HCT116 (cell line): ENCODE results near the gene ERFE. TPM values are rescaled to one million over a fixed set of nuclear protein-coding genes. Genes with fewer than 3 reads are reported as not detected.

Source experiments
- ATAC-seq: fragments of 200-7000 bp; cut with Tn5 transposase; 2 replicates; pipeline ENCODE4 v1.9.1; 2020; ENCODE audit warnings: mild to moderate bottlenecking, moderate library complexity
- BruUV-seq: library from RNA; stranded (reverse); fragments of 400-500 nt; replicated peaks from 2 replicates; lab custom pipeline; 2021; lab: Mats Ljungman, UMichigan
- CTCF ChIA-PET: fragments of 300-600 bp; sonication (Branson Sonifier 250); formaldehyde crosslinking; loops from one replicate; lab custom pipeline; 2021; ENCODE audit warnings: antibody characterized with exemption; lab: Charles Lee
- POLR2A ChIA-PET: fragments of 300-600, 350-600 bp; sonication (Branson Sonifier 250); formaldehyde crosslinking; loops from one replicate; lab custom pipeline; 2021; ENCODE audit warnings: antibody characterized with exemption; lab: Charles Lee
- RAD21 ChIA-PET, 2 experiments: fragments of 300-600 bp; sonication (Branson Sonifier 250); formaldehyde crosslinking; loops; one replicate each; lab custom pipeline; 2023; ENCODE audit warnings: low total read pairs in 2 of 2; ENCODE audit not compliant: uncharacterized antibody in 2 of 2, unreplicated experiment in 2 of 2, low non-redundant PET in 1 of 2; lab: Charles Lee
- DNase-seq: peaks from one replicate; pipeline ENCODE4 v3.0.0-alpha.2; 2010; ENCODE audit warnings: low read depth, low spot score
- H2AFZ ChIP-seq: fragments of 200-600 bp; shearing (Covaris generic), sonication (generic); 2 replicates; pipeline ENCODE4 v1.6.1; 2017; ENCODE audit warnings: low read depth, mixed run types, mixed read lengths, antibody characterized with exemption, low read length; ENCODE audit not compliant: poor library complexity, severe bottlenecking
- H3K27ac ChIP-seq: 2 replicates; pipeline ENCODE4 v1.5.1; 2012; ENCODE audit warnings: low read depth, low read length
- H3K27me3 ChIP-seq: fragments of 200-600 bp; sonication (generic); 2 replicates; pipeline ENCODE4 v1.6.1; 2016; ENCODE audit warnings: mixed run types, low read length, mixed read lengths; ENCODE audit not compliant: insufficient read depth
- H3K36me3 ChIP-seq, 2 experiments: fragments of 200-500 bp in 1 of 2; fragments of 200-600 bp in 1 of 2; sonication (Bioruptor generic) in 1 of 2; sonication (generic) in 1 of 2; 2 replicates each; pipeline versions ENCODE4 v1.5.1 to v1.6.1; 2014 to 2016; ENCODE audit warnings: low read length in 2 of 2, inconsistent platforms in 1 of 2, mixed read lengths in 1 of 2, mixed run types in 1 of 2; ENCODE audit not compliant: insufficient read depth in 2 of 2, control insufficient read depth in 1 of 2
- H3K4me1 ChIP-seq, 2 experiments: fragments of 200-600 bp in 1 of 2; sonication (generic) in 1 of 2; 2 replicates each; pipeline versions ENCODE4 v1.5.1 to v1.6.1; 2012 to 2017; ENCODE audit warnings: low read length in 2 of 2, inconsistent platforms in 1 of 2, mild to moderate bottlenecking in 1 of 2, mixed read lengths in 1 of 2, mixed run types in 1 of 2, moderate library complexity in 1 of 2; ENCODE audit not compliant: insufficient read depth in 2 of 2, control insufficient read depth in 1 of 2
- H3K4me2 ChIP-seq: fragments of 200-600 bp; sonication (generic); 2 replicates; pipeline ENCODE4 v1.6.1; 2017; ENCODE audit warnings: mixed run types, low read length, mixed read lengths
- H3K4me3 ChIP-seq, 2 experiments: fragments of 200-600 bp in 1 of 2; sonication (generic) in 1 of 2; replicated peaks in 1 of 2; 2 replicates each; pipeline ENCODE4 v1.5.1; 2011 to 2016; ENCODE audit warnings: low read length in 2 of 2, control low read depth in 1 of 2, low read depth in 1 of 2, mild to moderate bottlenecking in 1 of 2, mixed read lengths in 1 of 2, mixed run types in 1 of 2
- H3K79me2 ChIP-seq: fragments of 200-600 bp; sonication (generic); 2 replicates; pipeline ENCODE4 v1.6.1; 2017; ENCODE audit warnings: mild to moderate bottlenecking, mixed run types, low read length, moderate library complexity, mixed read lengths; ENCODE audit not compliant: insufficient read depth
- H3K9ac ChIP-seq: fragments of 200-600 bp; sonication (generic); 2 replicates; pipeline ENCODE4 v1.6.1; 2016; ENCODE audit warnings: low read length, mixed read lengths
- H3K9me2 ChIP-seq: fragments of 200-600 bp; sonication (generic), shearing (Covaris generic); 2 replicates; pipeline ENCODE4 v1.6.1; 2017; ENCODE audit warnings: mixed run types, mild to moderate bottlenecking, moderate library complexity; ENCODE audit not compliant: insufficient read depth
- H3K9me3 ChIP-seq, 2 experiments: fragments of 200-500 bp in 1 of 2; fragments of 200-600 bp in 1 of 2; sonication (Bioruptor generic) in 1 of 2; sonication (generic) in 1 of 2; 2 replicates each; pipeline ENCODE4 v1.6.1; 2014 to 2017; ENCODE audit warnings: low read length in 2 of 2, mixed read lengths in 2 of 2, inconsistent platforms in 1 of 2, low read depth in 1 of 2, mild to moderate bottlenecking in 1 of 2, mixed run types in 1 of 2, moderate library complexity in 1 of 2; ENCODE audit not compliant: control insufficient read depth in 1 of 2, insufficient read depth in 1 of 2
- H4K20me1 ChIP-seq: fragments of 200-600 bp; sonication (generic), shearing (Covaris generic); 2 replicates; pipeline ENCODE4 v1.6.1; 2017; ENCODE audit warnings: mixed run types, mild to moderate bottlenecking, moderate library complexity; ENCODE audit not compliant: insufficient read depth
- ATF3 ChIP-seq: IDR thresholded peaks from 2 replicates; pipeline ENCODE4 v1.6.1; 2012
- CBX3 ChIP-seq: IDR thresholded peaks from 2 replicates; pipeline ENCODE4 v1.6.1; 2012; ENCODE audit warnings: low read depth
- CTCF ChIP-seq, 3 experiments: fragments of 200-600 bp in 1 of 3; sonication (generic) in 1 of 3; IDR thresholded peaks in 2 of 3; conservative IDR thresholded peaks in 1 of 3; 2 replicates each; pipeline ENCODE4 v1.5.1; 2012 to 2017; ENCODE audit warnings: low read depth in 2 of 3, low read length in 2 of 3, antibody characterized with exemption in 1 of 3, borderline replicate concordance in 1 of 3, control low read depth in 1 of 3, mild to moderate bottlenecking in 1 of 3, mixed read lengths in 1 of 3, mixed run types in 1 of 3, moderate library complexity in 1 of 3; ENCODE audit not compliant: insufficient read depth in 1 of 3
- EGR1 ChIP-seq: IDR thresholded peaks from 2 replicates; pipeline ENCODE4 v1.6.1; 2012; ENCODE audit warnings: low read depth
- ELF1 ChIP-seq: IDR thresholded peaks from 2 replicates; pipeline ENCODE4 v1.6.1; 2012; ENCODE audit warnings: low read depth, borderline replicate concordance
- EZH2 ChIP-seq: fragments of 200-600 bp; sonication (generic); IDR thresholded peaks from 2 replicates; pipeline ENCODE4 v1.6.1; 2017; ENCODE audit warnings: antibody characterized with exemption, mixed run types
- EZH2phosphoT487 ChIP-seq: fragments of 200-600 bp; IDR thresholded peaks from 2 replicates; pipeline ENCODE4 v1.6.1; 2018; ENCODE audit warnings: antibody characterized with exemption, borderline replicate concordance
- FOSL1 ChIP-seq: IDR thresholded peaks from 2 replicates; pipeline ENCODE4 v1.6.1; 2012; ENCODE audit warnings: low read depth
- JUND ChIP-seq: IDR thresholded peaks from 2 replicates; pipeline ENCODE4 v1.6.1; 2012
- POLR2AphosphoS5 ChIP-seq: IDR thresholded peaks from 2 replicates; pipeline ENCODE4 v1.6.1; 2011; ENCODE audit warnings: mild to moderate bottlenecking, low read depth, low read length, moderate library complexity
- RAD21 ChIP-seq: IDR thresholded peaks from 2 replicates; pipeline ENCODE4 v1.6.1; 2012; ENCODE audit warnings: low read depth, mild to moderate bottlenecking
- REST ChIP-seq: IDR thresholded peaks from 2 replicates; pipeline ENCODE4 v1.6.1; 2012; ENCODE audit warnings: low read depth
- SIN3A ChIP-seq: IDR thresholded peaks from 2 replicates; pipeline ENCODE4 v1.6.1; 2012; ENCODE audit warnings: low read depth
- TCF7L2 ChIP-seq: IDR thresholded peaks from 2 replicates; pipeline ENCODE4 v1.7.0; 2011; ENCODE audit warnings: borderline replicate concordance, inconsistent platforms; ENCODE audit not compliant: insufficient read depth, insufficient read length; ENCODE audit errors: extremely low read depth
- ZNF274 ChIP-seq: fragments of 200-500 bp; sonication (Bioruptor generic); IDR thresholded peaks from 2 replicates; pipeline ENCODE4 v1.6.1; 2014; ENCODE audit warnings: mild to moderate bottlenecking, low read depth, low read length, inconsistent platforms
- intact Hi-C: fragments of 100-400 bp; cut with micrococcal nuclease; formaldehyde crosslinking; loops from 2 replicates; pipeline ENCODE4 v1.10.0; 2022
- total RNA-seq: library from RNA; stranded (reverse); gene quantifications from one replicate; pipeline ENCODE4 v1.2.1, GENCODE V29; 2021; ENCODE audit not compliant: unreplicated experiment

Gene ERFE
- total RNA-seq, 1 experiment from 2014 or later, result 17.3 TPM

GRCh38 chr2:238117199-238118154 is 41.3 kb upstream of the ERFE start:
- Histone ChIP-seq H3K27me3 (no peaks in the 10 kb centered on the region; the same call in 1 of the 2 replicates), H3K4me3 (no peak overlapping the region), H3K79me2 (no peaks in the 10 kb centered on the region), H3K36me3 (no peaks in the 10 kb centered on the region), H3K4me1 (peaks cover 0 to 3% of the 10 kb centered on the region in 2 experiments; a peak in 1 of 4 replicates), H3K27ac (no peak overlapping the region), H3K9me3 (no peaks in the 10 kb centered on the region), H3K4me2 (no peak overlapping the region), H3K9ac (no peak overlapping the region), H4K20me1 (no peaks in the 10 kb centered on the region), H2AFZ (no peak overlapping the region), H3K9me2 (no peaks in the 10 kb centered on the region)
- no peak for DNase-seq
- ChIA-PET CTCF (no interaction called here), RAD21 (no interaction called here), POLR2A (no interaction called here)
- no peak; the same call in 1 of the 2 replicates for ATAC-seq
- BruUV-seq, result no TSS peak
- intact Hi-C loops, result no loop called here
- TF ChIP-seq CTCF (IDR thresholded peaks at IDR 0.05 in 2 of 3, conservative IDR thresholded peaks at IDR 0.05 in 1 of 3; ENCODE audit: borderline replicate concordance in 1 of 3, insufficient read depth in 1 of 3, low read depth in 2 of 3, low read length in 2 of 3) (no peak), ZNF274 (no peak), TCF7L2 (no peak), ELF1 (no peak), JUND (no peak), CBX3 (no peak), RAD21 (no peak), EZH2 (no peak), FOSL1 (no peak), REST (no peak), EZH2phosphoT487 (no peak), ATF3 (no peak), POLR2AphosphoS5 (no peak), EGR1 (no peak), SIN3A (no peak)
